ENCODE measurements around the gene SHH. TPM values are rescaled to one million over a fixed set of nuclear protein-coding genes. Genes with fewer than 3 reads are reported as not detected.

SHH gene
- total RNA-seq, 5 donors from 2014 or later (not counting 1 experiment from before 2014, with no cell fraction given): 0.06 TPM; not detected in 4

DNA sequence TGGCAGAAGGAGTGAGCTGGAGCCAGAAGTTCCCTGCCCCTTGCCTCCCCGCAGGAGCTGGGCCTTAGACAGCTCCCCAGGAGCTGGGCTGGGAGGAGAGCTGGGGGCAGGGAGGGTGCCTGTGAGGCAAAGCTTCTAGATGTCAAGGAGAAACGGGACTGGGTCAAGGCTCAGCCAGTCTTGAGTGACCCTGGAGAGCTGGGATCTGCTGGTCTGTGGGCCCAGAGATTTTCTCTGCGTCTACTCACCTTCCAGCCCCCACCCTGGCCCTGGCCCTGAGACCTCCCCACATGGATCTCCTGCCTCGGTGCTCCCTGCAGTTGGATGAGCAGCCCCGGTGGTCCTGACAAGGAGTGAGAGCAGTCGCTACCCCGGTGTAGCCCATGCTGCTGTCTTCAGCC is 20.3 kb upstream of the SHH start:
- ChIA-PET POLR2A (no interaction called here), CTCF (no interaction called here)
- Histone ChIP-seq H3K36me3 (ENCODE audit: control insufficient read depth in 2 of 2, extremely low read depth in 1 of 2, insufficient read depth in 1 of 2, low read length in 1 of 2) (no peaks in the 10 kb centered on the region), H3K27me3 (replicated peaks in 1 of 2; ENCODE audit: control insufficient read depth in 2 of 2, extremely low read depth in 1 of 2, insufficient read depth in 2 of 2, low read length in 1 of 2) (peaks cover 0 to 37% of the 10 kb centered on the region in 2 experiments), H3K4me1 (ENCODE audit: control insufficient read depth in 1 of 2, extremely low read depth in 1 of 2, insufficient read depth in 2 of 2, low read length in 2 of 2) (no peaks in the 10 kb centered on the region), H3K4me3 (ENCODE audit: control insufficient read depth in 1 of 2, extremely low read depth in 1 of 2, low read length in 1 of 2) (no peak overlapping the region), H3K9me3 (no peaks in the 10 kb centered on the region), H3K27ac (ENCODE audit: low read length) (no peak overlapping the region)
- Mint-ChIP-seq H3K27me3 (peaks cover 6 to 8% of the 10 kb centered on the region in 2 donors), H3K4me3 (no peak overlapping the region), H3K9me3 (no peaks in the 10 kb centered on the region), H3K4me1 (no peaks in the 10 kb centered on the region), H3K36me3 (no peaks in the 10 kb centered on the region), H3K27ac (no peak overlapping the region)
- DNase-seq (no peak), ATAC-seq (replicated peaks in 1 of 4) (no peak)
- 78% methylated on average over 6 of the region's 7 CpGs for WGBS (ENCODE audit: insufficient coverage)

DNA sequence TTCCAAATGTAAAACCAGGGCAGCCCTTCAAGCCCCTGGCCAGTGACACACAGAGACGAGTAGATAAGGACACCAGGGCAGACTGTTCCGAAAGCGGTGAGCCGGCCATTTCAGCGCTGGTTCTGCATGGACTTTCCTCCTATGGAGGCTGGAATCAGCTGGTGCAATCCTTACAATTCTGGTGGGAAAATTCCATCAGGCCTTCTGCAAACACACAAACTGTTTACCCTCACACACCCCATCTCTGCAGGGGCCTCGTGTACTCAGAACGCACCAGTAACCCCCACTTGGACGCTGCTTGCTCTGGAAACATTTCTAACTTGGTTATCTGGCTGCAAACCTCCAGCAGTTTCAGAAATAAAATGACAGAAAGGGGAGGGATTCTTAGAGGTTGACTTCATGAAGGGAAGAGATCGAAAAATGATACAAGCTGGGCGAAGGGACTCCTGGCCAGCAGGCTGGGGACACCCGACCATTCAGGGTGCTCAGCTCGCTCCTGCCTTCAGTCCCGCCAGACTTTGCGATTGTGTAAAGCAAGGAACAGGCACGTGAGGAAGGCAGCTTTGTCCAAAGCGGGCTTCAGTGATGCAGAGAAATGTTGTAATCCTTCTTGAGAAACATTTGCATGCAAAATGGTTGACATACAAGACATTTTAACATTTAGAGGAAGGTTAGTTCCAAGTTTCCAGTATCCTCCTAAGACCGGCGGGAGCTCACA is 19.7 kb upstream of the SHH start:
- POLR2A ChIA-PET: no interaction called here
- Histone ChIP-seq H3K4me1 (ENCODE audit: control insufficient read depth in 1 of 2, extremely low read depth in 1 of 2, insufficient read depth in 2 of 2, low read length in 2 of 2) (no peaks in the 10 kb centered on the region), H3K4me3 (ENCODE audit: control insufficient read depth in 1 of 2, extremely low read depth in 1 of 2, low read length in 1 of 2) (no peak overlapping the region), H3K36me3 (ENCODE audit: control insufficient read depth in 2 of 2, extremely low read depth in 1 of 2, insufficient read depth in 1 of 2, low read length in 1 of 2) (no peaks in the 10 kb centered on the region), H3K27ac (ENCODE audit: low read length) (no peak overlapping the region), H3K9me3 (no peaks in the 10 kb centered on the region), H3K27me3 (replicated peaks in 1 of 2; ENCODE audit: control insufficient read depth in 2 of 2, extremely low read depth in 1 of 2, insufficient read depth in 2 of 2, low read length in 1 of 2) (peaks cover 0 to 37% of the 10 kb centered on the region in 2 experiments)
- no peaks in the 10 kb centered on the region for H3K9me3 Mint-ChIP-seq
- no peaks in the 10 kb centered on the region for H3K4me1 Mint-ChIP-seq
- 84% methylated on average over 13 of the region's 18 CpGs for WGBS (ENCODE audit: insufficient coverage)
- CTCF ChIA-PET: no interaction called here
- peaks cover 6 to 8% of the 10 kb centered on the region in 2 donors for H3K27me3 Mint-ChIP-seq
- ATAC-seq (replicated peaks in 1 of 4) (no peak), DNase-seq (no peak)
- no peak overlapping the region for H3K4me3 Mint-ChIP-seq
- no peak overlapping the region for H3K27ac Mint-ChIP-seq
- no peaks in the 10 kb centered on the region for H3K36me3 Mint-ChIP-seq

DNA sequence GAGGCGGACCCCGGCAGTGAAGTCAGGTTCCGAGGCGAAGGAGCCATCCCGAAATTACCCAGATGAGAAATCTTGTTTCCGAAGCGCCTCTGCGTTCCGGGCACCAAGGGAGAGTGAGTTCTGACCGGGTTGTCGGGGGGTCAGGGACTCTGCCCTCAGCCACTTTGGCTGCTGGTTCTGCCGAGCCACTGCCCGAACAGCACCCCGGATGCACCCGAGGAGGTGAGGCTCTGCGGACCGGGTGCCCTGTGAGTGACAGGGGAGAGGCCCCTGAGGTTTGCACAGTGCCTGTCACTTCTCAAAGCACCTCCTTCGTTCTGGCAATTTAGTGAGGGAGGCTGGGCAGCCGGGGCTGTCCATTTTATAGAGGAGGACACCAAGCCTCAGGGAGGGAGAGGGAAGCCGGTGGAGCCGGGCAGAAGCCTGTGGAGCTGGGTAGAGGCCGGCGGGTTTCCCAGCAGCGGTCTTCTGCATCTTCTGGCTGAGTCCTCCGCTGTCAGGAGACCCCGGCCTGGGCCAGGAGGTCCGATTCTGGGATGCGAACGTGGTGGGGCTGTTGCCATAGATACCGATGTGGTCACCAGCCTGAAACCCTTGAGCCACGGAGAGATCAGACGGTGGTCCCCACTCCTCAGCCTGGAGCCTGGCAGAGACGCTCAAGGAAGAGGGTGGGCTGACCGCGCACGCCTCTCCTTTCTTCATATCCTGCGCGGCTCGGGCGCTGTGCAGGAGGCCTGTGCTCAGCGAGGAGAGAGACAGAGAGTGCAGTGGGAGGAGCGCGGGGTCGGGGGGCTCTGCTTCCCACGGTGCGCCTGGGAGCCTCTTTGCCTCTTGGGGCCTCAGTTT is 18.9 kb upstream of the SHH start:
- H3K27me3 Mint-ChIP-seq: peaks cover 6 to 12% of the 10 kb centered on the region in 2 donors
- peaks cover 0 to 29% of the 10 kb centered on the region in 2 experiments for H3K27me3 ChIP-seq (replicated peaks in 1 of 2; ENCODE audit: control insufficient read depth in 2 of 2, extremely low read depth in 1 of 2, insufficient read depth in 2 of 2, low read length in 1 of 2)

GRCh38 chr7:155829796-155830470 is 17.7 kb upstream of the SHH start:
- DNase-seq (no peak), ATAC-seq (replicated peaks in 1 of 4) (no peak)
- H3K27me3 Mint-ChIP-seq: peaks cover 6 to 13% of the 10 kb centered on the region in 2 donors
- Histone ChIP-seq H3K27me3 (replicated peaks in 1 of 2; ENCODE audit: control insufficient read depth in 2 of 2, extremely low read depth in 1 of 2, insufficient read depth in 2 of 2, low read length in 1 of 2) (peaks cover 0 to 20% of the 10 kb centered on the region in 2 experiments), H3K9me3 (no peaks in the 10 kb centered on the region), H3K4me1 (ENCODE audit: control insufficient read depth in 1 of 2, extremely low read depth in 1 of 2, insufficient read depth in 2 of 2, low read length in 2 of 2) (no peaks in the 10 kb centered on the region), H3K27ac (ENCODE audit: low read length) (no peak overlapping the region), H3K36me3 (ENCODE audit: control insufficient read depth in 2 of 2, extremely low read depth in 1 of 2, insufficient read depth in 1 of 2, low read length in 1 of 2) (no peaks in the 10 kb centered on the region), H3K4me3 (ENCODE audit: control insufficient read depth in 1 of 2, extremely low read depth in 1 of 2, low read length in 1 of 2) (no peak overlapping the region)
- CTCF ChIA-PET: interaction anchor here in 1 of 2 donors (0.6 kb wide), 1 partner anchor 542 kb away, joined by 3 read pairs; no protein-coding TSS in a partner anchor
- H3K27ac Mint-ChIP-seq: no peak overlapping the region
- 71% methylated on average over 9 of the region's 17 CpGs for WGBS (ENCODE audit: insufficient coverage)
- H3K9me3 Mint-ChIP-seq: no peaks in the 10 kb centered on the region
- POLR2A ChIA-PET: no interaction called here
- H3K36me3 Mint-ChIP-seq: no peaks in the 10 kb centered on the region
- H3K4me1 Mint-ChIP-seq: no peaks in the 10 kb centered on the region
- no peak overlapping the region for H3K4me3 Mint-ChIP-seq

More for the DNA sequence above, 18.9 kb upstream of the SHH start:
- Histone ChIP-seq H3K4me1 (ENCODE audit: control insufficient read depth in 1 of 2, extremely low read depth in 1 of 2, insufficient read depth in 2 of 2, low read length in 2 of 2) (no peaks in the 10 kb centered on the region), H3K36me3 (ENCODE audit: control insufficient read depth in 2 of 2, extremely low read depth in 1 of 2, insufficient read depth in 1 of 2, low read length in 1 of 2) (no peaks in the 10 kb centered on the region), H3K4me3 (ENCODE audit: control insufficient read depth in 1 of 2, extremely low read depth in 1 of 2, low read length in 1 of 2) (no peak overlapping the region), H3K27ac (ENCODE audit: low read length) (no peak overlapping the region), H3K9me3 (no peaks in the 10 kb centered on the region)
- Mint-ChIP-seq H3K36me3 (no peaks in the 10 kb centered on the region), H3K9me3 (no peaks in the 10 kb centered on the region), H3K4me3 (no peak overlapping the region), H3K27ac (no peak overlapping the region), H3K4me1 (no peaks in the 10 kb centered on the region)
- CTCF ChIA-PET: no interaction called here
- WGBS (ENCODE audit: insufficient coverage): 83% methylated on average over 29 of the region's 46 CpGs
- POLR2A ChIA-PET: no interaction called here
- ATAC-seq (replicated peaks in 1 of 4) (no peak), DNase-seq (no peak)

GRCh38 chr7:155825336-155825735 is 13.1 kb upstream of the SHH start:
- no peak overlapping the region for H3K27ac ChIP-seq (ENCODE audit: low read length)
- no peaks in the 10 kb centered on the region for H3K4me1 ChIP-seq (ENCODE audit: control insufficient read depth in 1 of 2, extremely low read depth in 1 of 2, insufficient read depth in 2 of 2, low read length in 2 of 2)
- H3K9me3 ChIP-seq: no peaks in the 10 kb centered on the region
- no peak for ATAC-seq (replicated peaks in 1 of 4)
- Mint-ChIP-seq H3K4me1 (no peaks in the 10 kb centered on the region), H3K27ac (no peak overlapping the region), H3K27me3 (peaks cover 15 to 36% of the 10 kb centered on the region in 2 donors), H3K4me3 (no peak overlapping the region), H3K36me3 (no peaks in the 10 kb centered on the region), H3K9me3 (no peaks in the 10 kb centered on the region)
- 16% methylated on average over 2 of the region's 3 CpGs for WGBS (ENCODE audit: insufficient coverage)
- no peaks in the 10 kb centered on the region for H3K36me3 ChIP-seq (ENCODE audit: control insufficient read depth in 2 of 2, extremely low read depth in 1 of 2, insufficient read depth in 1 of 2, low read length in 1 of 2)
- POLR2A ChIA-PET: no interaction called here
- H3K27me3 ChIP-seq (replicated peaks in 1 of 2; ENCODE audit: control insufficient read depth in 2 of 2, extremely low read depth in 1 of 2, insufficient read depth in 2 of 2, low read length in 1 of 2): peaks cover 0 to 26% of the 10 kb centered on the region in 2 experiments
- DNase-seq: no peak
- H3K4me3 ChIP-seq (ENCODE audit: control insufficient read depth in 1 of 2, extremely low read depth in 1 of 2, low read length in 1 of 2): no peak overlapping the region
- CTCF ChIA-PET: no interaction called here

DNA sequence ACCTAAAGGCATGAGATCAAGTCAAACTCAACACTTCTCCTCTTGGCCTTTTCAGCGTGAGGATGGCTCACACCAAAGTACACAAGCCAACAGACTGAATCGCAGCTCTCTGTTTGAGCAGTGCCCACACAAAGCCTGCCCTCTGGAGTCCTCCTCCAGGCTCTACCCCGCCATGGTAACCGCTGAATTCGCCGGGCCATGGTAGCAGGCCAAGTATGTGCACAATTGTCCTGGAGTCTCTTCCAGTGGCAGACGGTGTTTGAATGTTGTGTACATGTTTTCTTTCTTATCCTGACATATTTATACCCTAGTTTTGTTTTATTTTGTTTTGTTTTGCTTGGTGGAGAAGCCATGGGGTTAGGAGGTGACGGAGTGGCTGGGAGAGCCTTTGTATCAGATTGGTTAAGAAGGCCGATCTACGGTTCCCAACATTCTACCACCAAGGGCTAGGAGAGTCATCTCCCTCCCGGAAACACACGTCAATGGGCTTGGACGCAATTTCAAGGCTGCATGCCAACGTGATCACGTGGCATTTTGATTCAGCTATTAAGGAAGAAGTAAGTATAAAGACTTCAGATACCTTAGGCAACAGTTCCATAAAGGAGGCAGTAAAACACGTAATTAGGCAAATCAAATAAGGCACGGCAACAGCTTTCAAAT is 12.1 kb upstream of the SHH start:
- 82% methylated on average over 2 of the region's 17 CpGs for WGBS (ENCODE audit: insufficient coverage)
- H3K36me3 ChIP-seq (ENCODE audit: control insufficient read depth in 2 of 2, extremely low read depth in 1 of 2, insufficient read depth in 1 of 2, low read length in 1 of 2): no peaks in the 10 kb centered on the region
- ChIA-PET CTCF (no interaction called here), POLR2A (no interaction called here)
- no peak overlapping the region for H3K27ac Mint-ChIP-seq
- no peak for DNase-seq
- H3K4me1 Mint-ChIP-seq: no peaks in the 10 kb centered on the region
- no peaks in the 10 kb centered on the region for H3K9me3 ChIP-seq
- H3K27ac ChIP-seq (ENCODE audit: low read length): no peak overlapping the region
- no peaks in the 10 kb centered on the region for H3K4me1 ChIP-seq (ENCODE audit: control insufficient read depth in 1 of 2, extremely low read depth in 1 of 2, insufficient read depth in 2 of 2, low read length in 2 of 2)
- no peaks in the 10 kb centered on the region for H3K9me3 Mint-ChIP-seq
- H3K4me3 Mint-ChIP-seq: no peak overlapping the region
- H3K36me3 Mint-ChIP-seq: no peaks in the 10 kb centered on the region
- no peak for ATAC-seq (replicated peaks in 1 of 4)
- peaks cover 15 to 38% of the 10 kb centered on the region in 2 donors for H3K27me3 Mint-ChIP-seq
- H3K4me3 ChIP-seq (ENCODE audit: control insufficient read depth in 1 of 2, extremely low read depth in 1 of 2, low read length in 1 of 2): no peak overlapping the region
- peaks cover 0 to 31% of the 10 kb centered on the region in 2 experiments for H3K27me3 ChIP-seq (replicated peaks in 1 of 2; ENCODE audit: control insufficient read depth in 2 of 2, extremely low read depth in 1 of 2, insufficient read depth in 2 of 2, low read length in 1 of 2)

All from T-cell (primary cell).